KMS-11 (cell line): Measurements from ENCODE around the gene TEX35.

Source experiments
- H2AFZ ChIP-seq: fragments of 200-600 bp; sonication (generic); 2 replicates; pipeline ENCODE4 v1.6.1; 2016; ENCODE audit warnings: antibody characterized with exemption, mixed run types, low read depth
- H3K27ac ChIP-seq: fragments of 200-600 bp; sonication (generic); 2 replicates; pipeline ENCODE4 v1.6.1; 2016; ENCODE audit warnings: mild to moderate bottlenecking, mixed run types
- H3K27me3 ChIP-seq: fragments of 200-600 bp; sonication (generic); 2 replicates; pipeline ENCODE4 v1.6.1; 2017; ENCODE audit warnings: mild to moderate bottlenecking, low read depth, mixed run types, moderate library complexity; ENCODE audit not compliant: insufficient read depth
- H3K36me3 ChIP-seq: fragments of 200-600 bp; sonication (generic); 2 replicates; pipeline ENCODE4 v1.6.1; 2017; ENCODE audit warnings: mild to moderate bottlenecking, mixed run types; ENCODE audit not compliant: insufficient read depth
- H3K4me1 ChIP-seq: fragments of 200-600 bp; sonication (generic); 2 replicates; pipeline ENCODE4 v1.6.1; 2016; ENCODE audit warnings: mild to moderate bottlenecking, low read depth, mixed run types; ENCODE audit not compliant: poor library complexity, severe bottlenecking
- H3K4me2 ChIP-seq: fragments of 200-600 bp; sonication (generic); 2 replicates; pipeline ENCODE4 v1.7.0; 2016; ENCODE audit warnings: mild to moderate bottlenecking, mixed run types
- H3K4me3 ChIP-seq: fragments of 200-600 bp; sonication (generic); IDR thresholded peaks from 2 replicates; pipeline ENCODE4 v1.6.1; 2017; ENCODE audit warnings: low read depth, low read length, mixed read lengths; ENCODE audit not compliant: insufficient read depth
- H3K79me2 ChIP-seq: fragments of 200-600 bp; sonication (generic); 2 replicates; pipeline ENCODE4 v1.6.1; 2016; ENCODE audit warnings: low read depth, mixed run types; ENCODE audit not compliant: insufficient read depth
- H3K9ac ChIP-seq: fragments of 200-600 bp; sonication (generic); 2 replicates; pipeline ENCODE4 v1.6.1; 2016; ENCODE audit warnings: mild to moderate bottlenecking, mixed run types
- H4K20me1 ChIP-seq: fragments of 200-600 bp; sonication (generic); 2 replicates; pipeline ENCODE4 v1.6.1; 2016; ENCODE audit warnings: mild to moderate bottlenecking, mixed run types; ENCODE audit not compliant: insufficient read depth
- TF ChIP-seq, protein P1 (sequence below): fragments of 200-600 bp; sonication (generic); conservative IDR thresholded peaks from 2 replicates; pipeline ENCODE4 v1.6.1; 2017; ENCODE audit warnings: low read depth, mild to moderate bottlenecking, antibody characterized with exemption, low read length, moderate library complexity, mixed read lengths

Gene TEX35

DNA sequence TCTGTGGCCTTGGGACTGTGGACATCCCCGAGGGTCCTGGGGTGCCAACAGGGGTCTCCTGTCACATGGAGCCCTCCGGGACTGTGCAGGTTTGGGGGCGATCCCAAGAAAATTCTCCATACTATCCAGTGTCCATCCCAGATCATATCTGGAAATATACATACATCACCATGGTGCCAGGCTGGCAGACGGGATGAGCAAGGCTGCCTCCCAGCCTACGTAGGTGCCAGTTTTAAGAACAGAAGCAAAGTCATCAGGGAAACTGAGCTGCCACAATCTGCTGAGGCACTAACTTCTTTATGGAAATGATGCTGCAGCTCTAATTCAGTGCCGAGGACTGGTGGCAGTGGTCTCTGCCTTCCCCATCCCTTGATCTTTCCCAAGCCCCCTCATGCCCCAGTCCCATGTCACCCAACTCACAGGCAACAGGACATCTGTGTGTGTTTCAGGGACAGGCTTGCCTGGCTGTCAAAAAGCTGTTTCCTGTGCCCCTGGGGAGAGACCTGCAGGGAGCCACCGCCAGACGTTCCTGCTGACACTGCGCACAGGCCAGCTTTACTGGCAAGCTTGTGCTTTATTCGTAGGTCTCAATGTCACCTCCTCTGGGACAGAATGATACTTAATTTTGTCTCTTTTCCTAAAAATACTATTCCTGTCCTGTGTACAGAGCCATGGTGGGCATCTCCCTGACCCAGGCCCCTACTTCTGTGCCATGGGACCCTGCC is 15.5 kb downstream of the TEX35 start:
- no peak overlapping the region for H2AFZ ChIP-seq
- no peak overlapping the region for H3K9ac ChIP-seq
- no peaks in the 10 kb centered on the region for H4K20me1 ChIP-seq
- H3K4me1 ChIP-seq, result peaks cover 8% of the 10 kb centered on the region
- no peak overlapping the region for H3K27ac ChIP-seq
- no peak overlapping the region for H3K4me2 ChIP-seq
- no peaks in the 10 kb centered on the region for H3K79me2 ChIP-seq
- H3K36me3 ChIP-seq, result no peaks in the 10 kb centered on the region
- H3K4me3 ChIP-seq, result no peak overlapping the region
- TF ChIP-seq, protein P1, sequence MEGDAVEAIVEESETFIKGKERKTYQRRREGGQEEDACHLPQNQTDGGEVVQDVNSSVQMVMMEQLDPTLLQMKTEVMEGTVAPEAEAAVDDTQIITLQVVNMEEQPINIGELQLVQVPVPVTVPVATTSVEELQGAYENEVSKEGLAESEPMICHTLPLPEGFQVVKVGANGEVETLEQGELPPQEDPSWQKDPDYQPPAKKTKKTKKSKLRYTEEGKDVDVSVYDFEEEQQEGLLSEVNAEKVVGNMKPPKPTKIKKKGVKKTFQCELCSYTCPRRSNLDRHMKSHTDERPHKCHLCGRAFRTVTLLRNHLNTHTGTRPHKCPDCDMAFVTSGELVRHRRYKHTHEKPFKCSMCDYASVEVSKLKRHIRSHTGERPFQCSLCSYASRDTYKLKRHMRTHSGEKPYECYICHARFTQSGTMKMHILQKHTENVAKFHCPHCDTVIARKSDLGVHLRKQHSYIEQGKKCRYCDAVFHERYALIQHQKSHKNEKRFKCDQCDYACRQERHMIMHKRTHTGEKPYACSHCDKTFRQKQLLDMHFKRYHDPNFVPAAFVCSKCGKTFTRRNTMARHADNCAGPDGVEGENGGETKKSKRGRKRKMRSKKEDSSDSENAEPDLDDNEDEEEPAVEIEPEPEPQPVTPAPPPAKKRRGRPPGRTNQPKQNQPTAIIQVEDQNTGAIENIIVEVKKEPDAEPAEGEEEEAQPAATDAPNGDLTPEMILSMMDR, result no peak
- no peaks in the 10 kb centered on the region for H3K27me3 ChIP-seq

DNA sequence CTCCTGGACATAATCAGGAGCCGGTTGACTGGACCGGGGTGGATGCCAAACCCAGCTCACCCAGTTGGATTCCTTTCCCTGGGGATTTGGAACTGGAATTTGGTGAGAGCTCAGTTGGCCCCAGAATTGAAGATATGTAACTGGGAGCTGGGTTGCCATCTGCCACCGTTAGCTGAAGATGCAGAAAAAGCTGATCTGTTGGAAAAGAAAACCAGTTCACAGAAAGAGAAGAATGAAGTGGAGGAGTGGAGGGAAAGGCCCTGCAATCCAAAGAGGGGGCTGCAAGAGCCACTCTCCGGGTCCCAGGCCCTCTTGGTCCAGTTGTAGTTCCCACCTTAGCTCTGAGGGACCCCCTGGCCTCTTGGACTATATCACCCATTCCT is 16.0 kb downstream of the TEX35 start:
- H3K27me3 ChIP-seq, result no peaks in the 10 kb centered on the region
- no peak overlapping the region for H3K27ac ChIP-seq
- H3K4me2 ChIP-seq, result no peak overlapping the region

DNA sequence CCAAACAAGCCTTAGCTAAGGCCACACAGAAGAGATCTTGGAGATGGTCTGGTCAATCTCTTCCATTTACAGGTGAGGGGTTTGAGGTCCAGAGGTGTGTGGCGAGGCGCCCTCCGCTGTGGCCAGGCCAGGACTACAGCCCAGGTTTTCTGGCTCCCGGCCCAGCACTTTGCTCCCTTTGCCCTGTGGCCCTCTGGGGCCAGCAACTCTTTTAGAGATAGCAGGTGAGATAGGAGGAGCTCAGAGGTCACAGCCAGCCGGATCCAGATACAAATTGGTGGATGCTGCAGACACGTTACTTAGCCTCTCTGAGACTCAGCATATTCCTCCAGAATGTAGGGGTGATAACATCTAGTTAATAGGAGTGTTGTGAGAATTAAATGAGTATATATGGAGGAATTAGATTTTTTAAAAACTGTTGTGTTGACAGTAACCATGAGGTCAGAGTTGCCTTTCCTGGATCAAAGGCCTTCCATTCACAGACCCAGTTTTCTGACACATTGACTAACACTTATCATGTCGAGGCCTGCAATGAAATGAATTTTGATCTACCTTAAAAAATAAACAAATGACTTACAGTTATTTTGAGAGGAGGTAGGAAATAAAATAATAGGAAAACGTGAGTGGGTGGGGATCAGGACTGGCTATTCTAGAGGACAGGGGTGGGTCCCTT is 16.6 kb downstream of the TEX35 start:
- H3K4me2 ChIP-seq, result no peak overlapping the region
- no peak overlapping the region for H2AFZ ChIP-seq
- H3K79me2 ChIP-seq, result no peaks in the 10 kb centered on the region
- TF ChIP-seq, protein P1, result no peak
- no peaks in the 10 kb centered on the region for H4K20me1 ChIP-seq
- H3K27me3 ChIP-seq, result no peaks in the 10 kb centered on the region
- H3K27ac ChIP-seq, result no peak overlapping the region
- H3K4me1 ChIP-seq, result peaks cover 18% of the 10 kb centered on the region
- no peaks in the 10 kb centered on the region for H3K36me3 ChIP-seq
- no peak overlapping the region for H3K9ac ChIP-seq
- H3K4me3 ChIP-seq, result no peak overlapping the region

More for the DNA sequence above, 16.0 kb downstream of the TEX35 start:
- Histone ChIP-seq H3K79me2 (no peaks in the 10 kb centered on the region), H3K4me3 (no peak overlapping the region), H3K36me3 (no peaks in the 10 kb centered on the region), H3K4me1 (peaks cover 12% of the 10 kb centered on the region), H4K20me1 (no peaks in the 10 kb centered on the region), H3K9ac (no peak overlapping the region), H2AFZ (no peak overlapping the region)
- TF ChIP-seq, protein P1, result no peak

DNA sequence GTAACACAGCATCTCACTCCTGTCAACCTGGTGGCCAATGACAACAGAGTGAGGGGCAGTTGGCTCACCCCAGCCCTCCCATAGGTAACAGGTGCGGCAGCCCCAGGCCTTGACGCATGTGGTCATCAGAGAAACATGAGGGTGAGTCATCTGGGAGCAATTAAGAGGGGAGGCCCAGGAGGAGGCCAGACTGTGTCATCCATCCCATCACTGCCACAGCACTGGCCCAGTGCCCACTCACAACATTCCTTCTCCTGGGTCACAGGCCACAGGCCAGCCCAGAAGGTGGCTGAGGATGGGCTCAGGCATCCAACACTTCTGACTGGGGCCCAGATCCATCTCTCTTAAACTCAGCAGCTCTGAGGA is 17.1 kb downstream of the TEX35 start:
- Histone ChIP-seq H3K4me2 (no peak overlapping the region), H3K27ac (no peak overlapping the region), H3K4me1 (peaks cover 19% of the 10 kb centered on the region), H3K4me3 (no peak overlapping the region), H3K36me3 (no peaks in the 10 kb centered on the region), H4K20me1 (no peaks in the 10 kb centered on the region), H3K79me2 (no peaks in the 10 kb centered on the region), H2AFZ (no peak overlapping the region), H3K27me3 (no peaks in the 10 kb centered on the region), H3K9ac (no peak overlapping the region)
- TF ChIP-seq, protein P1, result no peak
